AG04450 (cell line): Measurements from ENCODE around the gene CHADL. TPM values are rescaled to one million over a fixed set of nuclear protein-coding genes. Genes with fewer than 3 reads are reported as not detected.

Source experiments
- CTCF ChIA-PET: fragments of 300-600, 350-600 bp; formaldehyde crosslinking; extraction: SDS; loops from one replicate; lab custom pipeline; 2022; ENCODE audit warnings: antibody characterized with exemption, inconsistent platforms; lab: Charles Lee
- POLR2A ChIA-PET: fragments of 350-600 bp; formaldehyde crosslinking; extraction: SDS; loops from one replicate; lab custom pipeline; 2021; ENCODE audit warnings: antibody characterized with exemption, inconsistent platforms; lab: Yijun Ruan, JAX
- DNase-seq: peaks from one replicate; pipeline ENCODE4 v3.0.0-alpha.2; 2011; ENCODE audit warnings: low read depth, low spot score
- H3K27ac ChIP-seq: one replicate; pipeline ENCODE4 v1.5.1; 2012; ENCODE audit warnings: low read depth, low read length, control low read depth
- H3K27me3 ChIP-seq: one replicate; pipeline ENCODE4 v1.6.0; 2012; ENCODE audit warnings: low read length; ENCODE audit not compliant: control insufficient read depth, insufficient read depth
- H3K4me3 ChIP-seq: 2 replicates; pipeline ENCODE4 v1.5.1; 2011; ENCODE audit warnings: mild to moderate bottlenecking, low read depth, low read length, control low read depth
- H3K9me3 ChIP-seq: 2 replicates; pipeline ENCODE4 v1.5.1; 2012; ENCODE audit warnings: low read length; ENCODE audit not compliant: control insufficient read depth, insufficient read depth
- polyA minus RNA-seq: library from RNA; depleted of rRNA, polyadenylated mRNA; stranded (reverse); fragments of >200 nt; gene quantifications from 2 replicates; pipeline ENCODE4 v1.2.3, GENCODE V29; 2011; rRNA and poly(A)+ RNA removed
- polyA plus RNA-seq: library from polyadenylated mRNA; depleted of rRNA; stranded (reverse); fragments of >200 nt; gene quantifications from 2 replicates; pipeline ENCODE4 v1.2.3, GENCODE V29; 2011; rRNA removed
- TF ChIP-seq, protein P1 (sequence below): IDR thresholded peaks from 2 replicates; pipeline ENCODE4 v1.5.1; 2011; ENCODE audit warnings: low read depth, low read length, control low read depth, inconsistent platforms

The CHADL gene
- polyA plus RNA-seq = 0.24 and 0.65 TPM in 2 replicates
- polyA minus RNA-seq = 0.22 and 0.23 TPM in 2 replicates

DNA sequence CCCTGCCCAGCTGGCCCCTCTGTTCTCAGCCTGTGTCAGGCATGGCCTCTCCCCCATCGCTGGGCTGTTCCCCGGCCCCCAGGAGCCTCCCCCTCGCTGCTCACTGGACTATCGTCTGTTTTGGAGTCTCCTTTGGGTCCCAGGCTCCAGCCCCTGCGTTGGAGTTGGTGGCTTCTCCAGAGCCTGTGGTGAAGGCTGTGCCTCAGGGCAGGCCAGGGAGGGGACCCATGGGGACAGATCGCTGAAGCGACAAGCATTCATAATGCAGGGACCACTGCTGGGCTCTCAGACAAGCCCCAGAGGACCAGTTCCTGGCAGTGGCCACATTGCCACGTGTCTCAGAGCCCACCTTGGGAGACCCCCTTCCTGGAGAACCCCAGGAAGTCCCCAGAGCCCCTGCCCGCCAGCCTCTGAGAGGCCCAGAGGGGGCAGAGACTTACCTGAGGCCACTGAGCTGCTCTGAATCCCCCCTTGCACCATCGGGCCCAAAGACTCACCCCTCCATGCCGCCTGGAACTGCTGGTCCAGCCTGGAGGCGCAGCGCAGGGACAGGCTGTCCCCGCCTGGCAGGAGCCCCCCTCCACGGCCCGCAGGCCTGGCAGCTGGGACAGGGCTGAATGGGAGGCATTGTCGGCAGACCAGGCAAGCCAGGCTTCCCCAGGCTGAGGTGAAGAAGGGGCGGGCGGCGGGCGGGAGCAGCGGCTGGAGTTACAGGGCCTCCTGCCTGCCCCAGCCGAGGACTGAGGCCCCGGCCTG lies at the start of gene CHADL:
Gene CHADL (minus strand): TSS at position 555 of the 756 bp plus-strand sequence. CDS start 50 bp downstream, at position 505.
- POLR2A ChIA-PET = no interaction called here
- TF ChIP-seq, protein P1, sequence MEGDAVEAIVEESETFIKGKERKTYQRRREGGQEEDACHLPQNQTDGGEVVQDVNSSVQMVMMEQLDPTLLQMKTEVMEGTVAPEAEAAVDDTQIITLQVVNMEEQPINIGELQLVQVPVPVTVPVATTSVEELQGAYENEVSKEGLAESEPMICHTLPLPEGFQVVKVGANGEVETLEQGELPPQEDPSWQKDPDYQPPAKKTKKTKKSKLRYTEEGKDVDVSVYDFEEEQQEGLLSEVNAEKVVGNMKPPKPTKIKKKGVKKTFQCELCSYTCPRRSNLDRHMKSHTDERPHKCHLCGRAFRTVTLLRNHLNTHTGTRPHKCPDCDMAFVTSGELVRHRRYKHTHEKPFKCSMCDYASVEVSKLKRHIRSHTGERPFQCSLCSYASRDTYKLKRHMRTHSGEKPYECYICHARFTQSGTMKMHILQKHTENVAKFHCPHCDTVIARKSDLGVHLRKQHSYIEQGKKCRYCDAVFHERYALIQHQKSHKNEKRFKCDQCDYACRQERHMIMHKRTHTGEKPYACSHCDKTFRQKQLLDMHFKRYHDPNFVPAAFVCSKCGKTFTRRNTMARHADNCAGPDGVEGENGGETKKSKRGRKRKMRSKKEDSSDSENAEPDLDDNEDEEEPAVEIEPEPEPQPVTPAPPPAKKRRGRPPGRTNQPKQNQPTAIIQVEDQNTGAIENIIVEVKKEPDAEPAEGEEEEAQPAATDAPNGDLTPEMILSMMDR = no peak
- Histone ChIP-seq H3K27me3 (peaks cover 2% of the 10 kb centered on the region), H3K27ac (no peak within 1 kb of the TSS), H3K4me3 (no peak within 1 kb of the TSS), H3K9me3 (no peaks in the 10 kb centered on the region; the same call in 1 of the 2 replicates)
- no peak for DNase-seq
- CTCF ChIA-PET = no interaction called here

DNA sequence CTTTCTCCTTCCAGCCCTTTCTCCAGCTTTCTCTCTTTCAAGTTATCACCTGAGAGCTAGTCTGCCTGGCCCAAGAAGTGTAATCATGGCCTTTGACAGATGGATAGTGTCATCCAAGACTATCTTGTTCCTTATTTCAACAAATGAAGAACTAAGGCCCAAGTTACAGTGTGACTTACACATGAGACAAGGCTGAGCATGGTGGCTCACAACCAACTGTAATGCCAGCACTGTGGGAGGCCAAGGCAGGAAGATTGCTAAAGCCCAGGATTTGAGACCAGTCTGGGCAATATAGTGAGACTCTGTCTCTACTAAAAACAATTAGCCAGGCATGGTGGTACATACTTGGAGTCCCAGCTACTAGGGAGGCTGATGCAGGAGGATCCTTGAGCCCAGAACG lies 48.9 kb upstream of the CHADL start:
- Histone ChIP-seq H3K27ac (peak overlapping the region; percentile 91), H3K9me3 (peaks cover 6% of the 10 kb centered on the region; the same call in 1 of the 2 replicates), H3K4me3 (no peak overlapping the region), H3K27me3 (no peaks in the 10 kb centered on the region)
- TF ChIP-seq, protein P1 = no peak
- CTCF ChIA-PET = no interaction called here
- no peak for DNase-seq
- POLR2A ChIA-PET = no interaction called here

- peaks cover 4% of the 10 kb centered on the region; the same call in 1 of the 2 replicates for H3K9me3 ChIP-seq
- peak overlapping the region; percentile 93 for H3K27ac ChIP-seq
- no peaks in the 10 kb centered on the region for H3K27me3 ChIP-seq
- CTCF ChIA-PET = interaction anchor here (1.6 kb wide), 1 partner anchor 13 kb away, joined by 6 read pairs; the partner anchor contains the start of gene ZC3H7B
- H3K4me3 ChIP-seq = no peak overlapping the region
- POLR2A ChIA-PET = interaction anchor here (0.6 to 0.7 kb wide), 2 partner anchors 14 to 20 kb away, joined by 4 to 5 read pairs; no protein-coding TSS in a partner anchor
- peak; percentile 59 for DNase-seq
- TF ChIP-seq, protein P1 = no peak
Observed at GRCh38 chr22:41288245-41288946, 47.7 kb upstream of the CHADL start.

GRCh38 chr22:41286639-41287091 lies 45.9 kb upstream of the CHADL start:
- peak overlapping the region; percentile 53 for H3K27ac ChIP-seq
- H3K4me3 ChIP-seq = peak overlapping the region; percentile 61
- CTCF ChIA-PET = interaction anchor here (0.6 to 0.7 kb wide), 2 partner anchors 15 to 365 kb away, joined by 3 read pairs; partner anchors contain the start of gene ZC3H7B
- TF ChIP-seq, protein P1 = no peak
- no peak for DNase-seq
- POLR2A ChIA-PET = interaction anchor here (0.6 to 2.1 kb wide), 9 partner anchors 15 to 572 kb away, joined by 3 to 16 read pairs (median 5); partner anchors contain the start of genes ACO2, PHF5A, TEF and TOB2
- no peaks in the 10 kb centered on the region for H3K27me3 ChIP-seq
- H3K9me3 ChIP-seq = peaks cover 4% of the 10 kb centered on the region; the same call in 1 of the 2 replicates
